GM13977 (cell line): Measurements from ENCODE around the gene RAB15.

Experiments used
- DNase-seq: peaks from one replicate; pipeline ENCODE4 v3.0.0; 2012; ENCODE audit warnings: low spot score
- CTCF ChIP-seq: IDR thresholded peaks from 2 replicates; pipeline ENCODE4 v1.5.1; 2012; ENCODE audit warnings: mild to moderate bottlenecking, control low read depth; ENCODE audit not compliant: insufficient read depth; ENCODE audit errors: extremely low read depth, missing control alignments
- in situ Hi-C: fragments of 300-500 bp; cut with MboI; formaldehyde crosslinking; loops from one replicate; pipeline ENCODE4 v1.12.0; 2022; ENCODE audit warnings: low sequenced_read_pairs, low pct_unique_long_range_greater_than_20kb, mixed read lengths, inconsistent platforms; ENCODE audit not compliant: unreplicated experiment

Gene RAB15

GRCh38 chr14:64992328-64992885 lies 20.3 kb upstream of the RAB15 start:
- no peak for DNase-seq
- in situ Hi-C loops = loop anchor here (25.0 kb wide), 1 partner anchor 420 kb away; the partner anchor contains the start of gene FUT8
- no peak for TF ChIP-seq CTCF

GRCh38 chr14:64990939-64991338 lies 18.8 kb upstream of the RAB15 start:
- in situ Hi-C loops = loop anchor here (25.0 kb wide), 1 partner anchor 421 kb away; the partner anchor contains the start of gene FUT8
- no peak for DNase-seq
- no peak for TF ChIP-seq CTCF

GRCh38 chr14:64990296-64990695 lies 18.2 kb upstream of the RAB15 start:
- DNase-seq = no peak
- in situ Hi-C loops = loop anchor here (25.0 kb wide), 1 partner anchor 422 kb away; the partner anchor contains the start of gene FUT8
- no peak for TF ChIP-seq CTCF

- DNase-seq = no peak
- TF ChIP-seq CTCF = no peak
- in situ Hi-C loops = loop anchor here (25.0 kb wide), 1 partner anchor 425 kb away; the partner anchor contains the start of gene FUT8
Observed at GRCh38 chr14:64987438-64987767, 15.3 kb upstream of the RAB15 start.

- peak; percentile 94 for DNase-seq
- peak; percentile 98 for TF ChIP-seq CTCF
- in situ Hi-C loops = loop anchor here (25.0 kb wide), 1 partner anchor 425 kb away; the partner anchor contains the start of gene FUT8
Observed at GRCh38 chr14:64986648-64987437, 14.7 kb upstream of the RAB15 start, which contains the start of gene FNTB. Gene FNTB (plus strand): TSS chr14:64986895. CDS start chr14:64986954, 59 bp downstream.

GRCh38 chr14:64983439-64984310 lies 11.5 kb upstream of the RAB15 start:
- no peak for DNase-seq

More at GRCh38 chr14:64983439-64984310, 11.5 kb upstream of the RAB15 start:
- peak; percentile 60 for TF ChIP-seq CTCF
- in situ Hi-C loops = loop anchor here (25.0 kb wide), 1 partner anchor 429 kb away; the partner anchor contains the start of gene FUT8
